ENCODE results near the gene SNRNP40.

- TF ChIP-seq CTCF (IDR thresholded peaks at IDR 0.05; ENCODE audit: insufficient read depth, low read length, poor library complexity, severe bottlenecking) (no peak), EZH2phosphoT487 (conservative IDR thresholded peaks at IDR 0.05; ENCODE audit: low read length) (no peak)
Measured at GRCh38 chr1:31308036-31308435, 11.4 kb upstream of the SNRNP40 start.
